Tibial nerve (tissue), 4 donors: Measurements from ENCODE around the gene CD7. TPM values are rescaled to one million over a fixed set of nuclear protein-coding genes. Genes with fewer than 3 reads are reported as not detected.

Source experiments
- DNase-seq, 2 donors: peaks; one replicate each; pipeline ENCODE4 v3.0.0-alpha.2; 2019; ENCODE audit warnings: low spot score in 2 of 2
- H3K27ac ChIP-seq, 4 donors: fragments of 200-600 bp; sonication (generic) in 3 of 4; one replicate each; pipeline ENCODE4 v1.5.1; 2017 to 2019; ENCODE audit warnings: mild to moderate bottlenecking in 1 of 4
- H3K27me3 ChIP-seq, 2 donors: fragments of 200-600 bp; sonication (generic) in 1 of 2; one replicate each; pipeline versions ENCODE4 v1.5.1 to v1.6.0; 2017 to 2019
- H3K36me3 ChIP-seq, 3 donors: fragments of 200-600 bp; sonication (generic); one replicate each; pipeline ENCODE4 v1.5.1; 2018 to 2019
- H3K4me1 ChIP-seq, 4 donors: fragments of 200-600 bp; sonication (generic) in 3 of 4; one replicate each; pipeline ENCODE4 v1.5.1; 2017 to 2019
- H3K4me3 ChIP-seq, 4 donors: fragments of 200-600 bp; sonication (generic) in 3 of 4; one replicate each; pipeline ENCODE4 v1.5.1; 2017 to 2019; ENCODE audit warnings: mild to moderate bottlenecking in 1 of 4, moderate library complexity in 1 of 4
- H3K9me3 ChIP-seq, 4 donors: fragments of 200-600 bp; sonication (generic) in 3 of 4; one replicate each; pipeline ENCODE4 v1.5.1; 2017 to 2019
- CTCF ChIP-seq, 5 experiments: fragments of 200-600 bp in 3 of 5; fragments of 450-650 bp in 2 of 5; sonication (generic) in 3 of 5; IDR thresholded peaks; one replicate each; pipeline ENCODE4 v1.5.1; 2016 to 2019; ENCODE audit warnings: antibody characterized with exemption in 5 of 5, mild to moderate bottlenecking in 3 of 5, moderate library complexity in 2 of 5
- EP300 ChIP-seq, 2 donors: sonication (generic); formaldehyde crosslinking; IDR thresholded peaks; one replicate each; pipeline ENCODE4 v1.6.1; 2017; ENCODE audit warnings: antibody characterized with exemption in 2 of 2, mild to moderate bottlenecking in 1 of 2
- POLR2A ChIP-seq, 2 donors: fragments of 450-650 bp; IDR thresholded peaks; one replicate each; pipeline ENCODE4 v1.6.1; 2017; ENCODE audit warnings: antibody characterized with exemption in 2 of 2, mild to moderate bottlenecking in 2 of 2, moderate library complexity in 2 of 2
- WGBS, 2 donors: methylation state at CpG; one replicate each; pipeline ENCODE4 v1.1.5; 2018; 5-methylcytosine and 5-hydroxymethylcytosine counted together
- total RNA-seq, 4 donors: library from RNA; depleted of rRNA; stranded (reverse); fragments of >200 nt; gene quantifications; one replicate each; pipeline ENCODE4 v1.1.0, GENCODE V29; 2016

CD7 gene
- total RNA-seq, 4 donors from 2014 or later: 0.63 to 0.90 TPM; not detected in 2

GRCh38 chr17:82297714-82298537, 19.5 kb downstream of the CD7 start:
- peak; percentile 47 to 85 for TF ChIP-seq EP300 (IDR thresholded peaks at IDR 0.05)
- TF ChIP-seq POLR2A (IDR thresholded peaks at IDR 0.05): peak in 1 of 2 donors; percentile 49
- TF ChIP-seq CTCF (IDR thresholded peaks at IDR 0.05): no peak
- DNase-seq: peak; percentile 71 to 82
- Histone ChIP-seq H3K4me1 (peaks cover 0 to 67% (median 39%) of the 10 kb centered on the region in 4 donors), H3K36me3 (no peaks in the 10 kb centered on the region), H3K9me3 (no peaks in the 10 kb centered on the region), H3K4me3 (peak overlapping the region; percentile 25 to 51 (median 45)), H3K27me3 (no peaks in the 10 kb centered on the region), H3K27ac (peak overlapping the region; percentile 52 to 90 (median 89))
- 2 to 8% methylated on average over 22 to 23 of the region's 36 CpGs for WGBS, 2 donors

- Histone ChIP-seq H3K9me3 (no peaks in the 10 kb centered on the region), H3K4me1 (peaks cover 0 to 67% (median 40%) of the 10 kb centered on the region in 4 donors), H3K4me3 (peak overlapping the region in 2 of 4 donors; percentile 45 to 51), H3K27ac (peak overlapping the region; percentile 52 to 90 (median 89)), H3K36me3 (no peaks in the 10 kb centered on the region), H3K27me3 (no peaks in the 10 kb centered on the region)
- 71% methylated on average over 19 of the region's 19 CpGs for WGBS, 2 donors
- peak; percentile 64 to 80 for DNase-seq
- no peak for TF ChIP-seq CTCF (IDR thresholded peaks at IDR 0.05)
- TF ChIP-seq EP300 (IDR thresholded peaks at IDR 0.05): peak; percentile 86 to 91
- no peak for TF ChIP-seq POLR2A (IDR thresholded peaks at IDR 0.05)
These were observed 20.1 kb downstream of the CD7 start for GRCh38 chr17:82297280-82297713.

- Histone ChIP-seq H3K27me3 (no peaks in the 10 kb centered on the region), H3K4me1 (peaks cover 0 to 73% (median 43%) of the 10 kb centered on the region in 4 donors), H3K4me3 (peak overlapping the region in 2 of 4 donors; percentile 45 to 51), H3K9me3 (no peaks in the 10 kb centered on the region), H3K36me3 (no peaks in the 10 kb centered on the region), H3K27ac (peak overlapping the region; percentile 52 to 90 (median 89))
- DNase-seq: no peak
- WGBS, 2 donors: 54 to 68% methylated on average over 7 of the region's 7 CpGs
- TF ChIP-seq EP300 (IDR thresholded peaks at IDR 0.05) (no peak), CTCF (IDR thresholded peaks at IDR 0.05) (no peak), POLR2A (IDR thresholded peaks at IDR 0.05) (no peak)
These were observed 20.7 kb downstream of the CD7 start for GRCh38 chr17:82296511-82297279.

GRCh38 chr17:82295472-82295814, 22.0 kb downstream of the CD7 start:
- Histone ChIP-seq H3K27ac (peak overlapping the region in 1 of 4 donors; percentile 14), H3K4me1 (peaks cover 0 to 69% (median 40%) of the 10 kb centered on the region in 4 donors), H3K27me3 (no peaks in the 10 kb centered on the region), H3K9me3 (no peaks in the 10 kb centered on the region), H3K36me3 (no peaks in the 10 kb centered on the region), H3K4me3 (no peak overlapping the region)
- no peak for DNase-seq
- WGBS, 2 donors: 70 to 78% methylated on average over 4 of the region's 4 CpGs
- no peak for TF ChIP-seq POLR2A (IDR thresholded peaks at IDR 0.05)
- no peak for TF ChIP-seq CTCF (IDR thresholded peaks at IDR 0.05)
- TF ChIP-seq EP300 (IDR thresholded peaks at IDR 0.05): no peak
